IPS-18a (cell line): ENCODE results near the gene NOC2L.

ENCODE experiments used
- H3K27ac ChIP-seq: one replicate; pipeline ENCODE4 v1.5.1; 2013; ENCODE audit warnings: low read length
- H3K27me3 ChIP-seq: one replicate; pipeline ENCODE4 v1.6.1; 2013; ENCODE audit warnings: mild to moderate bottlenecking, low read length; ENCODE audit not compliant: control insufficient read depth, insufficient read depth
- H3K36me3 ChIP-seq: one replicate; pipeline ENCODE4 v1.6.1; 2013; ENCODE audit warnings: low read depth, low read length; ENCODE audit not compliant: control insufficient read depth
- H3K4me1 ChIP-seq: one replicate; pipeline ENCODE4 v1.6.1; 2013; ENCODE audit warnings: low read depth, low read length; ENCODE audit not compliant: control insufficient read depth
- H3K4me3 ChIP-seq: one replicate; pipeline ENCODE4 v1.5.1; 2013; ENCODE audit warnings: low read length
- H3K9ac ChIP-seq: one replicate; pipeline ENCODE4 v1.6.1; 2013; ENCODE audit warnings: mild to moderate bottlenecking, low read length, moderate library complexity
- H3K9me3 ChIP-seq: one replicate; pipeline ENCODE4 v1.6.1; 2013; ENCODE audit warnings: low read depth, low read length; ENCODE audit not compliant: control insufficient read depth

NOC2L gene

GRCh38 chr1:934991-935750 lies 23.9 kb downstream of the NOC2L start:
- no peaks in the 10 kb centered on the region for H3K9me3 ChIP-seq
- no peaks in the 10 kb centered on the region for H3K4me1 ChIP-seq
- no peaks in the 10 kb centered on the region for H3K36me3 ChIP-seq
- H3K27me3 ChIP-seq: peaks cover 93% of the 10 kb centered on the region
- H3K4me3 ChIP-seq: no peak overlapping the region
- H3K27ac ChIP-seq: no peak overlapping the region
- H3K9ac ChIP-seq: no peak overlapping the region

DNA sequence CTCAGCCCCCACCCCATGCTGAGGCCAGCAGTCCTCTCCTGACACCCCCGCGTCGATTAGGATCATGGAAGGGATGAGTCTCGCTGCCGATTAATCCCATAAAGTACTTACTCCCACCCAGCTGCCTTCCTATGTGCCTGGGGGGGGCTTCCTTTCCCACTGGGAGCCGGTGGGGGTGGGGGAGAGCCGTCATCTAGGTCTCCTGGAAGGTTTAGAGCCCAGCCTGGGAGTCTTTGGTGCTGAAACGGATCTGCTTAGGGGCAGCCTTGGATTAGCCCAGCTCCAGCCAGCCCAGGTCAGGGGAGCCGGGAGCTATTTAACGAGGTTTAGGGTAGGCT lies 25.5 kb downstream of the NOC2L start:
- Histone ChIP-seq H3K36me3 (no peaks in the 10 kb centered on the region), H3K4me1 (no peaks in the 10 kb centered on the region), H3K27me3 (peaks cover 93% of the 10 kb centered on the region), H3K27ac (no peak overlapping the region), H3K9me3 (no peaks in the 10 kb centered on the region), H3K9ac (no peak overlapping the region), H3K4me3 (no peak overlapping the region)

GRCh38 chr1:932776-933602 lies 26.1 kb downstream of the NOC2L start:
- Histone ChIP-seq H3K27me3 (peaks cover 93% of the 10 kb centered on the region), H3K9ac (no peak overlapping the region), H3K4me1 (no peaks in the 10 kb centered on the region), H3K9me3 (no peaks in the 10 kb centered on the region), H3K27ac (no peak overlapping the region), H3K4me3 (no peak overlapping the region), H3K36me3 (no peaks in the 10 kb centered on the region)

- no peaks in the 10 kb centered on the region for H3K36me3 ChIP-seq
- no peak overlapping the region for H3K4me3 ChIP-seq
- H3K4me1 ChIP-seq: no peaks in the 10 kb centered on the region
- no peak overlapping the region for H3K27ac ChIP-seq
- H3K27me3 ChIP-seq: peaks cover 93% of the 10 kb centered on the region
- no peaks in the 10 kb centered on the region for H3K9me3 ChIP-seq
- no peak overlapping the region for H3K9ac ChIP-seq
These were observed 26.9 kb downstream of the NOC2L start for GRCh38 chr1:932173-932510.

DNA sequence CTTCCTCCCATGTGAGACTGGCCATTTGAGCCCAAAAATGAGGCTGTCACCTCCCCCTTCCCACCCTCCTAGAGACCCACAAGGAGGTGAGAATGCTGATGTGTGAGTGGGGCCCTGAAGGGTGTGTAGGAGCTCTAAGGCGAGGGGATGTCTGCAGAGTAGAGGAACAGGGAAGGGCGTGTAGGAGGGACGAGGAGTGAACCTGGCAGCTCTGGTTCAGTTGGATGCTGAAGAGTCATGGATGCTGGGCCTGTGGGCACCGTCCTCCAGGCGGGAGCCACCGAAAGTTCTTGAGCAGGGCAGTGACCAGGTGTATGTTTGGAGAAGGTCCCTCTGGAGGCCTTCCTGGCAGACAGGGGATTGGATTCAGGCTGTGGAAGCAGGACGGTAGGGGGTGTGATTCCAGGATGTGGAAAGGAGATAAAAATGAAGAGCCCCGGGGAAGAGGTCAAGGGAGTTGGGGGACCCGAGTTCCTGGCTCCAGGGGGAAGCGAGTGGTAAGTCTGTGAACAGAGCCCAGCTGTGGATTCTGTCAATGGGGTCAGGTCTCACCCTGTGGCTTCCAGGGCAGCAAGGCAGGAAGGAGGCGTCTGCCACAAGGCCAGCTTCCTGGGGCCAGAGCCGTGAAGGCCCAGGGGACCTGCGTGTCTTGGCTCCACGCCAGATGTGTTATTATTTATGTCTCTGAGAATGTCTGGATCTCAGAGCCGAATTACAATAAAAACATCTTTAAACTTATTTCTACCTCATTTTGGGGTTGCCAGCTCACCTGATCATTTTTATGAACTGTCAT lies 27.5 kb downstream of the NOC2L start:
- Histone ChIP-seq H3K9me3 (no peaks in the 10 kb centered on the region), H3K4me3 (no peak overlapping the region), H3K36me3 (no peaks in the 10 kb centered on the region), H3K9ac (no peak overlapping the region), H3K4me1 (no peaks in the 10 kb centered on the region), H3K27ac (no peak overlapping the region), H3K27me3 (peaks cover 93% of the 10 kb centered on the region)

DNA sequence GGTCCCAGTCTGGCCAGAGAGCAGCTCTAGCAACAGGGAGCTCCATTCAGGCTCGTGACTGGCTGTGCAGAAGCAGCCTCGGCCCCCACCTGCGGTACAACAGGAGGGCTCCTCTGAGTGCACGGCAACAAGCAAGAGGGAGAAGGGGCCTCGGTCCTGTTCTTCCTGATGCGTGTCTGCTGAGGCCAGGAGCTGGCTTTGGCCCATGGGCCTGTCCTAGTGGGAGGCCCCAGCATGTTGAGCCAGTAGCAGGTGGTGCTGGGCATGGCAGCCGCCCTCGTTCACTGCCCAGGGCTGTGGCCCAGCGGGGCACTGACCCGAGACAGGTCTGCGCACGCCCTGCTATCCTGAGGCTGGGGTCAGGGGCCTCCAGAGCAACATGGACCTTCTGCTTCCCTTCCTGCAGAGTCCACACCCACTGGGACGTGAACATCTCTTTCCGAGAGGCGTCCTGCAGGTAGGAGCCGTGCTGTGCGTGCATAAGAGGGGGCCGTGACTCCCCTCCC lies 28.4 kb downstream of the NOC2L start:
- no peaks in the 10 kb centered on the region for H3K9me3 ChIP-seq
- no peak overlapping the region for H3K9ac ChIP-seq
- no peaks in the 10 kb centered on the region for H3K36me3 ChIP-seq
- H3K4me1 ChIP-seq: no peaks in the 10 kb centered on the region
- H3K4me3 ChIP-seq: no peak overlapping the region
- H3K27me3 ChIP-seq: peaks cover 93% of the 10 kb centered on the region
- no peak overlapping the region for H3K27ac ChIP-seq

DNA sequence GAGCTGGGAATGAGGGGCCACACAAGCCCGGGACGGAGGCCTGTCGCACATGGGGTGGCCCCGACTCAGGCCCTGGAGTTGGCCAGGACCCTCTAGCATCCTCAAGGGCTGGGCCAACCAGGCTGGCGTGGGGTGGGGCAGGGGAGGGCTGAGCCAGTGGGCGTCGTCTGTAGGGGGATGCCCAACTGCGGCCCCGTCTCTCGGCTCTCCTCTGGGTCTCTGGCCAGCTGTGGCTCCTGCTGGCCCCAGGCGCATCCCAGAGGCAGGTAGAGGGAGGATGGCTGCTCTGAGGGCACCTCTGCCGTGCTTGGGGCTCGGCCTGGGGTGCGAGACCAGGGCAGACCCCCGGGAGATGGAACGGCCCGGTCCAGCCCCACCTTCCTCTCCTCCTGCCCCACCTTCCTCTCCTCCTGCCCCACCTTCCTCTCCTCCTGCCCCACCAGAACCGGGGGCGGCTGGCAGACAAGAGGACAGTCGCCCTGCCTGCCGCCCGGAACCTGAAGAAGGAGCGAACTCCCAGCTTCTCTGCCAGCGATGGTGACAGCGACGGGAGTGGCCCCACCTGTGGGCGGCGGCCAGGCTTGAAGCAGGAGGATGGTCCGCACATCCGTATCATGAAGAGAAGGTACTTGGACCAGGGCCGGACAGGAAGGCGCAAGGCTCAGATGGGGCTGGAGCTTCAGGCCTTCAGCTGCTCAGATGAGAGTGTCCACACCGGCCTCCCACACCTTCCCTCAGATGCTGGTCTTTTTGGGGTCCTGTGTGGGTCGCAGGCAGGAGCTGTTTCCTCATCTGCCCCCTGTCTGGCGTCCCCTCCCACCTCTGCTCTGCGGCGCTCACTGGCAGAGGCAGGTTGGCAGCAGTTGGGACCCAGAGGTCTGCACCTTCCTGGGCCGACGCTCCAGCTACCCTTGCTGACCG lies 29.1 kb downstream of the NOC2L start:
- Histone ChIP-seq H3K4me3 (no peak overlapping the region), H3K9ac (no peak overlapping the region), H3K36me3 (no peaks in the 10 kb centered on the region), H3K9me3 (no peaks in the 10 kb centered on the region), H3K27me3 (peaks cover 93% of the 10 kb centered on the region), H3K27ac (no peak overlapping the region), H3K4me1 (no peaks in the 10 kb centered on the region)

DNA sequence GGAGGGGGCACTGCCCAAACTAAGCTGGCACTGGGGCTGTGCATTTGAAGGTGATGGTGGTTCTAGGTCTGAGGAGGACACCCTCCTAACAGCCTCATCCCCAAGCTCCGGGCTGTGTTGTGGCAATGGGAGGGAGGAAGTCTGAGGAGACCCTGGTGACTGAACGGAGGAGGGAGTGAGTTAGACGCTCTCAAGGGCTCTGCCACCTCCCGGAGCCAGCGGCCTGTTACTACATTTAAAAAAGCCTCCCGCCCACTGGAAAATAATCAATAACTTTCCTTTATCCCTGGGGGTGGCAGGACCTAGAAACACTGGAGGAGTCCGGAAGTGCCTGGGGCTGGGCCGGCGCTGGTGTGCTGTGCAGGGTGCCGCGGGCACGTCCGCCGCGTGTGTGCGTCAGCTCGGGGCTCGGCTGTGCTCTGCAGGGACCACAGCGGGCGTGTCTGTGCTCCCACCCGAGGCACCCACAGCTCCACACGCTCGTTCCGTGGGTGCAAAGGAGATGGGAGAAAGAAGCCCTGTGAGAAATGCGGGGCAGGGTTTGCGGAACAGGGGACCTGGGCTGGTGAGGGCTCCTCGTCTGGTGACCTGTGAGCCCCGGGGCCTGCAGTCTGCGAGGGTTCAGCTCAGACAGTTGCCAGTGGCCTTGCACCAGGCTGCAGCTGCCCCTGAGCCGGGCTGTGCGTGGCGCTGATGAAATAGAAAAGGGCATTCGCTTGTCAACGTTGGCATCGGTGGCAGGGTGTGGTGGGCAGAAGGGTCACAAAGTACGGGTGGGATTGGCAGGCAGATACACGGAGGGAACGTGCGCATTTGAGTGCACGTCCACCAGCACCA lies 30.0 kb downstream of the NOC2L start:
- Histone ChIP-seq H3K27ac (no peak overlapping the region), H3K9ac (no peak overlapping the region), H3K9me3 (no peaks in the 10 kb centered on the region), H3K36me3 (no peaks in the 10 kb centered on the region), H3K4me3 (no peak overlapping the region), H3K27me3 (peaks cover 99% of the 10 kb centered on the region), H3K4me1 (no peaks in the 10 kb centered on the region)

- H3K4me1 ChIP-seq: no peaks in the 10 kb centered on the region
These were observed 31.3 kb downstream of the NOC2L start for GRCh38 chr1:927748-928147.

GRCh38 chr1:927234-927633 lies 31.8 kb downstream of the NOC2L start:
- H3K27me3 ChIP-seq: peaks cover 100% of the 10 kb centered on the region
- H3K9me3 ChIP-seq: no peaks in the 10 kb centered on the region
- H3K4me1 ChIP-seq: no peaks in the 10 kb centered on the region
- H3K9ac ChIP-seq: no peak overlapping the region
- H3K27ac ChIP-seq: no peak overlapping the region
- H3K36me3 ChIP-seq: no peaks in the 10 kb centered on the region
- H3K4me3 ChIP-seq: no peak overlapping the region

More at GRCh38 chr1:927748-928147, 31.3 kb downstream of the NOC2L start:
- H3K36me3 ChIP-seq: no peaks in the 10 kb centered on the region
- no peaks in the 10 kb centered on the region for H3K9me3 ChIP-seq
- no peak overlapping the region for H3K9ac ChIP-seq
- H3K27ac ChIP-seq: no peak overlapping the region
- no peak overlapping the region for H3K4me3 ChIP-seq
- H3K27me3 ChIP-seq: peaks cover 100% of the 10 kb centered on the region
